ENCODE measurements around the gene UQCR10.

- TF ChIP-seq POLR2AphosphoS5 (IDR thresholded peaks at IDR 0.05; ENCODE audit: borderline replicate concordance, low read depth, low read length) (no peak), EZH2 (IDR thresholded peaks at IDR 0.05) (no peak), FOXP2 (optimal IDR thresholded peaks at IDR 0.05; ENCODE audit: control extremely low read depth, extremely low read length, insufficient read depth) (no peak)
Measured at GRCh38 chr22:29738118-29738815, 28.9 kb upstream of the UQCR10 start.
